DND-41 (cell line): Measurements from ENCODE around the gene METTL13.

ENCODE experiments used
- ATAC-seq: fragments of 200-7000 bp; cut with Tn5 transposase; 3 replicates; pipeline ENCODE4 v1.9.1; 2021; ENCODE audit warnings: low read depth; ENCODE audit not compliant: insufficient read depth
- DNase-seq: peaks from one replicate; pipeline ENCODE4 v3.0.0-alpha.2; 2020
- H2AFZ ChIP-seq: 2 replicates; pipeline ENCODE4 v1.6.0; 2012; ENCODE audit warnings: low read depth, low read length
- H3K27ac ChIP-seq: 2 replicates; pipeline ENCODE4 v1.5.1; 2012; ENCODE audit warnings: low read length, inconsistent platforms
- H3K27me3 ChIP-seq: fragments of 200-600 bp; sonication (generic); 2 replicates; pipeline ENCODE4 v1.6.0; 2012; ENCODE audit warnings: low read length, mild to moderate bottlenecking, inconsistent platforms; ENCODE audit not compliant: insufficient read depth, poor library complexity
- H3K36me3 ChIP-seq: 2 replicates; pipeline ENCODE4 v1.5.1; 2012; ENCODE audit warnings: low read length, inconsistent platforms; ENCODE audit not compliant: insufficient read depth
- H3K4me1 ChIP-seq: 2 replicates; pipeline ENCODE4 v1.5.1; 2012; ENCODE audit warnings: mild to moderate bottlenecking, low read length; ENCODE audit not compliant: insufficient read depth
- H3K4me2 ChIP-seq: 2 replicates; pipeline ENCODE4 v1.6.0; 2012; ENCODE audit warnings: mild to moderate bottlenecking, moderate library complexity, low read length, inconsistent platforms; ENCODE audit not compliant: insufficient read depth
- H3K4me3 ChIP-seq, 2 experiments: fragments of 200-600 bp in 1 of 2; shearing (Covaris generic) in 1 of 2; 2 replicates each; pipeline ENCODE4 v1.5.1; 2012 to 2016; ENCODE audit warnings: inconsistent platforms in 2 of 2, low read length in 2 of 2, mild to moderate bottlenecking in 2 of 2, low read depth in 1 of 2, moderate library complexity in 1 of 2
- H3K79me2 ChIP-seq: 2 replicates; pipeline ENCODE4 v1.6.0; 2012; ENCODE audit warnings: low read length, inconsistent platforms; ENCODE audit not compliant: insufficient read depth
- H3K9ac ChIP-seq: 2 replicates; pipeline ENCODE4 v1.6.0; 2012; ENCODE audit warnings: low read depth, mild to moderate bottlenecking, inconsistent platforms, low read length, moderate library complexity
- H3K9me3 ChIP-seq: 2 replicates; pipeline ENCODE4 v1.5.1; 2012; ENCODE audit warnings: low read length, moderate library complexity, mild to moderate bottlenecking, inconsistent platforms; ENCODE audit not compliant: insufficient read depth, severe bottlenecking
- H4K20me1 ChIP-seq: 2 replicates; pipeline ENCODE4 v1.6.0; 2012; ENCODE audit warnings: low read length; ENCODE audit not compliant: insufficient read depth
- EZH2 ChIP-seq: IDR thresholded peaks from 3 replicates; pipeline ENCODE4 v1.6.1; 2012; ENCODE audit warnings: borderline replicate concordance, low read depth, mild to moderate bottlenecking, moderate library complexity, low read length, inconsistent platforms; ENCODE audit not compliant: severe bottlenecking
- TF ChIP-seq, protein P1 (sequence below): IDR thresholded peaks from 2 replicates; pipeline ENCODE4 v1.5.1; 2012; ENCODE audit warnings: borderline replicate concordance, low read length, moderate library complexity, mild to moderate bottlenecking; ENCODE audit not compliant: poor library complexity, severe bottlenecking; ENCODE audit errors: extremely low read depth

METTL13 gene

DNA sequence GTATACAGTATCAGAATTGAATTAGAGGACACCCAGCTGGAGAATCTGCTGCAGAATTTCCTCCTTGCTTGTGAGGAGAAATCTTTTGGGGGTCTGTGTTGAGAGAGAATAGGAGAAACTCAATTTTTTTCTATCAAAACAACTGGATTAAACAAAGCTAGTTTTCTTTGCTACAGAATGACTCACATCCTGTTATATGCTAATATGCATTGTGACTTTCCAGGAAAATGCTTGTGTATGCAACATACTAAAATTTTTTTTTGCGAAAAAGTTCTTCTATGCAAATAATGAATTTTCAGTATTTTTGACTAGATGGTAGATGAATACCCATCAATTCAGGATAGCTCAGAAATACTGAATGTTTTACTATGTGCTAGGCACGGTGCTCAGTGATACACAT is 41.8 kb upstream of the METTL13 start:
- H3K4me2 ChIP-seq = peak overlapping the region; percentile 82; the same call in 1 of the 2 replicates
- H3K9ac ChIP-seq = no peak overlapping the region
- H3K36me3 ChIP-seq = peaks cover 21% of the 10 kb centered on the region; the same call in 1 of the 2 replicates
- H3K79me2 ChIP-seq = peaks cover 32% of the 10 kb centered on the region
- peak overlapping the region; percentile 25; the same call in 1 of the 2 replicates for H3K27ac ChIP-seq
- no peaks in the 10 kb centered on the region for H3K27me3 ChIP-seq
- H3K4me3 ChIP-seq = no peak overlapping the region
- TF ChIP-seq, protein P1, sequence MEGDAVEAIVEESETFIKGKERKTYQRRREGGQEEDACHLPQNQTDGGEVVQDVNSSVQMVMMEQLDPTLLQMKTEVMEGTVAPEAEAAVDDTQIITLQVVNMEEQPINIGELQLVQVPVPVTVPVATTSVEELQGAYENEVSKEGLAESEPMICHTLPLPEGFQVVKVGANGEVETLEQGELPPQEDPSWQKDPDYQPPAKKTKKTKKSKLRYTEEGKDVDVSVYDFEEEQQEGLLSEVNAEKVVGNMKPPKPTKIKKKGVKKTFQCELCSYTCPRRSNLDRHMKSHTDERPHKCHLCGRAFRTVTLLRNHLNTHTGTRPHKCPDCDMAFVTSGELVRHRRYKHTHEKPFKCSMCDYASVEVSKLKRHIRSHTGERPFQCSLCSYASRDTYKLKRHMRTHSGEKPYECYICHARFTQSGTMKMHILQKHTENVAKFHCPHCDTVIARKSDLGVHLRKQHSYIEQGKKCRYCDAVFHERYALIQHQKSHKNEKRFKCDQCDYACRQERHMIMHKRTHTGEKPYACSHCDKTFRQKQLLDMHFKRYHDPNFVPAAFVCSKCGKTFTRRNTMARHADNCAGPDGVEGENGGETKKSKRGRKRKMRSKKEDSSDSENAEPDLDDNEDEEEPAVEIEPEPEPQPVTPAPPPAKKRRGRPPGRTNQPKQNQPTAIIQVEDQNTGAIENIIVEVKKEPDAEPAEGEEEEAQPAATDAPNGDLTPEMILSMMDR = no peak
- no peak for TF ChIP-seq EZH2
- peaks cover 38% of the 10 kb centered on the region for H3K4me1 ChIP-seq
- ATAC-seq (no peak), DNase-seq (no peak)
- no peaks in the 10 kb centered on the region for H3K9me3 ChIP-seq
- H4K20me1 ChIP-seq = no peaks in the 10 kb centered on the region
- H2AFZ ChIP-seq = no peak overlapping the region

DNA sequence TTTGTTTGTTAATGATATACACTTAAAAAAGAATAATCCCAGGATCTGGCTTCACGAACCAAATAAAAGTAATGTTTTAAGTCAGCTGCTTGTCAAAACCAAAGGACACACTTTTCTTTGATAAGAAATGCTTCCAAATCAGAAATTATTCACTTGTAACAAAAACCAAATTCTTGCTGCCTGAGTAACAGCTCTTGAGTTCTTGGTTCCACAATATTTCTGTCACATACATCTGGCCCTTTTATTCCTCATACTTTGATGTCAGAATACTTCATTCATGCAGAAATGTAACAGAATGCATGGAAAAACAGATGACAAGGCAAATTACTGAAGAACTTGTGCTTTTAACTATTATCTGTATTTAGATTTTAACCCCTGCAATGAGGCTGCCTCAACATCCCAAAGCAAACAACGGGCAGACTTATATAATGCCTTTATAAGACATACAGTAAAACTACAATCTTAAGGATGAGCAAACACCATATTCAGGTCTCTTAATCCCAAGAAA is 41.0 kb upstream of the METTL13 start:
- Histone ChIP-seq H4K20me1 (no peaks in the 10 kb centered on the region), H3K36me3 (peaks cover 21% of the 10 kb centered on the region; the same call in 1 of the 2 replicates), H3K4me3 (peak overlapping the region in 1 of 2 experiments; percentile 86; a peak in 2 of 4 replicates), H3K4me1 (peaks cover 38% of the 10 kb centered on the region), H3K9ac (peak overlapping the region; percentile 87; the same call in 1 of the 2 replicates), H2AFZ (no peak overlapping the region), H3K79me2 (peaks cover 32% of the 10 kb centered on the region), H3K27ac (no peak overlapping the region; the same call in 1 of the 2 replicates), H3K4me2 (peak overlapping the region; percentile 82), H3K9me3 (no peaks in the 10 kb centered on the region), H3K27me3 (no peaks in the 10 kb centered on the region)
- no peak for TF ChIP-seq EZH2
- TF ChIP-seq, protein P1 = no peak
- ATAC-seq = no peak
- DNase-seq = no peak

DNA sequence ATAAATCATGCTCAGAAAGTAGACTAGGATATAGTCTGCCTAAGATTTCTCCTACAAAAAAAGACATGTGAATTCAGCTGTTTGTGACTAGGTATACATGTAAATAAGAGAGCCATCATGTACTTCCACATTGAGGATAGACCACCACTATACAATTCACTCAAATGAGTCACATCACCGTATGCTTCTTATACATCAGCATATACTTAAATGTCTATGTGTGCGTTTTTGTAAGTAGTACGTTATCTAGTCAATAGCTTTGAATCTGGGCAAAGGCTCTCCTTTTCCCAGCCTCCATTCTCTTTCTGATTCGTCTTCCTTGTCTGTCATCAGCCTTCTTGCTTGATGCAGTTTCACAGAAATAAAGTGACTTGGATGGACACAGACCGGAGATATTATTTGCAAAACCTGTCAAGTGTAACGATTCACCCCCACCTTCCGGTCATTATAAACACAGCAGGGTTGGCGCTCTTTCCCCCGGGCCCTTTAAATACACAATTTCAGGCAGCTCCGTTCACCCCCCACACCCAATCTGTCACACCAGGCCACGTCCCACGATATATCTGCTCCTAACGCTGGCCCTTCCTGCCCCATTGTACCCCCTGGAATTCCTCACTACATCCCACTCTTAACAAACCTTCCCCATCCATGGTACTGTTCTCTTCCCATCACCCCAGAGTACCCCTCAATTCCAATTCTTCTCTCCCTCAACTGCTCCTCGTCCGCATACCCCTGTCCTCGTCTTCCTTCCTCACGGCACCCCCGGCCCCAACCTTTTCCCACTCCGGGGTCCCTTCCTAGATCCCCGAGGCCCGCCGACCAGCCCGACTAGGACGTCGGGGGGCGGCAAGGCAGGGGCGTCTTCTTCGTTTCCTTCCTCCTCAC is 40.2 kb upstream of the METTL13 start:
- Histone ChIP-seq H3K36me3 (peaks cover 17% of the 10 kb centered on the region; the same call in 1 of the 2 replicates), H3K4me1 (peaks cover 38% of the 10 kb centered on the region), H3K27ac (peak overlapping the region; percentile 96), H3K79me2 (peaks cover 32% of the 10 kb centered on the region), H3K9ac (peak overlapping the region; percentile 87), H3K27me3 (no peaks in the 10 kb centered on the region), H3K9me3 (no peaks in the 10 kb centered on the region), H2AFZ (peak overlapping the region; percentile 89), H3K4me2 (peak overlapping the region; percentile 82), H4K20me1 (no peaks in the 10 kb centered on the region), H3K4me3 (peak overlapping the region; percentile 86 to 87)
- ATAC-seq (peak; percentile 12), DNase-seq (peak; percentile 45)
- TF ChIP-seq, protein P1 = peak; percentile 46
- no peak for TF ChIP-seq EZH2
